Islet of Langerhans (tissue), 1 donor: Measurements from ENCODE around the gene RELA.
"Not testable (repeated sequence)": the region's sequence is repeated elsewhere in the genome, so short reads cannot be mapped to it uniquely, and the experiment has no call there.

Source experiments
- FAIRE-seq: peaks from one replicate; lab custom pipeline; 2011; peaks lifted over from hg19 to GRCh38; lab: Jason Lieb, UNC

RELA gene

GRCh38 chr11:65663639-65664200 is 1.0 kb upstream of the RELA start:
- no peak for FAIRE-seq

DNA sequence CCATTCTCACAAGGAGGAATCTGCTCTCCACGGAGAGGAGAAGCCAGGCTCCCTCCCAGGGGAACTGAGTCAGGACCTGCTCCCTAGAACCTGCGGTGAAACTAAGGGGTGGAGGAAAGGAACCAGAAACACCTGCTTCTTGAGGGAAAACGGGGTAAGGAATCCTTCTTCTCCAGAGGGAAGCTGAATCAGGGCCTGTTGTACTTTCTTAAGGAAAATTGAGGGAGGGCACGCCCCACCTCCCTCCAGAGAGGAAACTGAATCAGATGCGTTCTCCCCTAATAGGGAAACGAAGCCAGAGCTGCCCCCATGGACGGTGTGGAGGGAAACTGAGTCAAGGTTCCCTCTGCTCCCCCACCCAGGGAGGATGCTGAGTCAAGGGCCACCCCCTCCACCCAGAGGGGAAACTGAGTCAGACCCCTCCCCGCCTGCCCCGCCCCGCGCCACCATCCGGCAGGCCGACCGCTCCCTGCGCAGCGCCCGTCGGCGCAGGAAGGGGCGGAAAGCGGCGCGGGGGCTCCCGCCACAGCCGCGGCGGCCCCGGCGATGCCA is 393 bp downstream of the RELA start:
- FAIRE-seq, result no peak

- FAIRE-seq, result no peak
These were observed 993 bp downstream of the RELA start for GRCh38 chr11:65661599-65662246.

GRCh38 chr11:65660908-65661307 is 1.8 kb downstream of the RELA start:
- FAIRE-seq, result not testable (repeated sequence)

DNA sequence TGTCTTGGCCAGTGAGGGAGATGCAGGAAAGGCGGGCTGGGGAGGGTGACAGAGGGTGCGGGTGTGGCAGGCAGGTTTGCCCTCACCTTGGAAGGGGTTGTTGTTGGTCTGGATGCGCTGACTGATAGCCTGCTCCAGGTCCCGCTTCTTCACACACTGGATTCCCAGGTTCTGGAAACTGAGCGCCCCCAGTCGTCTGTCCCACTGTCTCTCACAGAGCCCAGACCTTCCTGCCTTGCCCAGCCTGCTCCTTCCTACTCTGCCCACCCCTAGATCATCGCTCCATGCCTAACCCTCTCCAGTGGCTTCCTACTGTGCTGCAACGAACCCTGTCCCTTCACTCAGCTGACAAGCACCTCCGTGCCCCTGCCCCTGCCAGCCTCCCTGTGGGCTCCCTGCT is 2.7 kb downstream of the RELA start:
- no peak for FAIRE-seq

DNA sequence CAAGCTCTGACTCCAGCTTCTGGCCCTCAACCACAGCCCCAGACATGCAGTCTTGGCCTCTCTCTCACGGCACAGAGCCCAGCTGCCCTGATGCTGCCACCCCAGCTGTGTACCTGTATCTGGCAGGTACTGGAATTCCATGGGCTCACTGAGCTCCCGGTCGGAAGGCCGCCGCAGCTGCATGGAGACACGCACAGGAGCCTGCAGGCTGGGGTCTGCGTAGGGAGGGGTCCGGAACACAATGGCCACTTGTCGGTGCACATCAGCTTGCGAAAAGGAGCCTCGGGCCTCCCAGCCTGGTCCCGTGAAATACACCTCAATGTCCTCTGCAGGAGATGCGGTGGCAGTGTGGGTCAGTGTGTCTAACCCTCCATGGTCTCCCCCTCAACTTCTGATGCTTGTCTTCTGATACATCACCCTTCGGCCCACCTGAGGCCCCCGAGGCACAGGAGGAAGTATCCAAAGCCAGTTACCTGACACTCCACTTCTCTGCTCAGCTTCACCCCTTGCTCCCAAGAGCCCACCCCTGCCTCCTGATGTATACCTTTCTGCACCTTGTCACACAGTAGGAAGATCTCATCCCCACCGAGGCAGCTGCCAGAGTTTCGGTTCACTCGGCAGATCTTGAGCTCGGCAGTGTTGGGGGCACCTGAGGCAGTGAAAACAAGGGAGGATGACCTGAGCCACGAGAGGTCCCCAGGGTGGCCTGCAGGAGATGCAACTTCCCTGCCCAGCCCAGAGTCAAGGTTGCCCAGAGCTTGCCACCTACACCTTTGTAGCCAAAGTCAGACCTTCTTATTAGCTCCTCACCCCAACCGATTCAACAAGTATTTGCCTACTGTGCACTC is 4.3 kb downstream of the RELA start:
- FAIRE-seq, result no peak

- FAIRE-seq, result no peak
These were observed 5.3 kb downstream of the RELA start for GRCh38 chr11:65657426-65657825.

DNA sequence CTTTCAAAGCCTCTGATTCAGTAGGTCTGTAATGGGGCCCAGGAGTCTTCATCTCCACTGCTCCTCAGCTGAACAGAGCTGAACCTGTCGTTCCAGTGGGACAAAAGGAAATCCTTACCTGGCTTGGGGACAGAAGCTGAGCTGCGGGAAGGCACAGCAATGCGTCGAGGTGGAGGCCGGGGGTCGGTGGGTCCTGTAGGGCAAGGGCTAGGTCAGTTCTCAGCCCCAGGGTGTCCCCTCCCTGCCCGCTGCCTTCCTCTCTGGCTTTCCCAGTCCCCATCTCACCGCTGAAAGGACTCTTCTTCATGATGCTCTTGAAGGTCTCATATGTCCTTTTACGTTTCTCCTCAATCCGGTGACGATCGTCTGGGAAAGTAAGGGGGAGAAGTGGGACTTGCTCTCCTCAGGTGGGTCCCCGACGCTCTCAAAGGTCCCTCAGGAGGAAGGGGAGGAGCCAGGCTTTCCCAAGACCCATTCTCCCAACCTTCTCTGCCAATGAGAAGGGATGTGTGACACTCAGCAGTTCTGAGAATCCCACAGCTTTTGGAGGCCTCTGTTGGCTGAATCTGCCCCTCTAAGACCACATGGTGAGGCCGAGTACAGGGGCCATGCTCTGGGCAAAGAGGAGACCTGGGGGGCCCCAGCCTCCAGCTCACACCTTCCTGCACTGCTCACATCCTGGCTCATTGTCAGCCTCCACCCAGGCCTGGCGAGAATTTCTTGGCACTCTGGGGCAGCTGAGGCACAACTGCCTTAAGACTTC is 7.0 kb downstream of the RELA start:
- no peak for FAIRE-seq

GRCh38 chr11:65654375-65655349 is 8.1 kb downstream of the RELA start:
- FAIRE-seq, result no peak

DNA sequence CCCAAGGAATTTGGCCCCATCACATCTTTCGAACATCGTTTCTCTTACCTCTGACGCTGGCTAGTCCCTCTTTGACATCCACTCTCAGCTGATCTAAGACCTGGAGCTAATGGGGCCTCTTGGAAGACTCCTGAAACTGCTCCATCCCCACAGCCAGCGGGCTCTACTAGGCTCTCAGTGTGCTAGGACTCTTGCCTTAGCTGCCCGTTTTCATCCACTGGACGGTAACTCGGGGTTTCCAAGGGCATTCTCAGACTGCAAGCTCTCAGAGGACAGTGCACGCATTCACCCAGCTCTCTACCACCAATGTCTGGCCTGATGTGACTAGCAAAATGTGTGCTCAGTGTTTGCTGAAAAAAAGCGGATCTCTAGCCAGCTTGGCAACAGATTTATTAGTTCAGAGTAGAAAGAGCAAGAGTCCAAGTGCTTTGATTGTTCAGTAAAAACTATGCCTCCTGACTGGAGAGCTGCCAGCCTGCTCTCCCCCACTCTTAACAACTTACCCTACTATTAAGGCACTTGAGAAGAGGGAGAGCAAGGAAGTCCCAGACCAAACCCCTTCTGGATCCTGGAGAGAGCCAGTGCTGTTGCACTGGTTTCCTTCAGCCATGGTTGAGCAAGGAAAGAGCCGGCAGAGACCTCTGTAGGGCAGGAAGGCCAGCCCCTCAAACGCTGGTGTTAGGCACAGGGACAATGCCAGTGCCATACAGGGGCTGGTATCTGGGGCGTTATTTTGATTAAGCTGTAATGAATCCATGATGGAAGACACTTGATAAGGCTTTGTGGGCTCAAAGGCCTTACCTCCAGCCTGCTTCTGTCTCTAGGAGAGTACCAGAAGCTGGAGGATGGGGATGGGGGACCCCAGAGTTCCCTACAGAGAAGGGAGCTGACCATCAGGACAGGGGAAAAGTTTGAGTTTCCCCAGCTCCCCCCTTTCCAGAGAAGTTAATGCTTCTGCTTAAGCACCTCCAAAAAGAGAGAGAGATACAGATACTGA is 9.2 kb downstream of the RELA start:
- FAIRE-seq, result no peak

DNA sequence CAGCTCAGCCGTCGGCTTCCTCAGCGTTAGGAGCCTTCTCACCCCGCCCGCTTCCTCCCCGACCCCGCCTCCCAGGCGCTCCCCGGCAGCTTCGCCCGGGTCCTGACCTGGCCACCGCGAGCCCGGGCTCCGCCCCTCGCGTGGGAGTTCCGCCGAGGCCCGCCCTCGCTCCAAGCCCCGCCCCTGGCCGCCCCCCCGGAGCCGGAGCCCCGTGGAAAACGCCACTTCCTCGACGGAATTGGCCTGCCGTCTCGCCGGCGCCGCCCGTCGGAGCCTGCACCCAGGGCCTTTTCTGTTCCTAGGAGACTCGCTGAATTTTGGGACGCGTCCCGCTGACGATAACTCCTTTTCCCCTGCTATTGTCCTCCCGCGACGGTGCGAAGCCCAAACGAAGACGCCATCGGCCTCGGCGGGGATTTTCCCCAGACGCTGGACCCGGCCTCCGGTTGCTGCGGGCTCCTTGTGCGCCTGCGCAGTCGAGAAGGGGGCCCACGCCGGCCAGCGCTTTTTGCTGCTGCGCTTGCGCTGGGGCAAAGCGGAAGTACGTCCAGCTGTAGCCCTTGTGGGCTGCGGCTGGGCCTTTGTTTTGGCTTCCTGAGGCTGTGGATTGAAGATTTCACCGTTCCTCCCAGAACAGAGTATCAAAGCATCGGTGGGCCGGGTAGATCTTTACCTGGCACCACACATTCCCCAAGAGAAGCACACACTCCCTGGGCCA is 10.0 kb downstream of the RELA start:
- no peak for FAIRE-seq

- no peak for FAIRE-seq
These were observed 10.9 kb downstream of the RELA start for GRCh38 chr11:65651589-65652510.

- no peak for FAIRE-seq
These were observed 11.5 kb downstream of the RELA start for GRCh38 chr11:65651339-65651588.

DNA sequence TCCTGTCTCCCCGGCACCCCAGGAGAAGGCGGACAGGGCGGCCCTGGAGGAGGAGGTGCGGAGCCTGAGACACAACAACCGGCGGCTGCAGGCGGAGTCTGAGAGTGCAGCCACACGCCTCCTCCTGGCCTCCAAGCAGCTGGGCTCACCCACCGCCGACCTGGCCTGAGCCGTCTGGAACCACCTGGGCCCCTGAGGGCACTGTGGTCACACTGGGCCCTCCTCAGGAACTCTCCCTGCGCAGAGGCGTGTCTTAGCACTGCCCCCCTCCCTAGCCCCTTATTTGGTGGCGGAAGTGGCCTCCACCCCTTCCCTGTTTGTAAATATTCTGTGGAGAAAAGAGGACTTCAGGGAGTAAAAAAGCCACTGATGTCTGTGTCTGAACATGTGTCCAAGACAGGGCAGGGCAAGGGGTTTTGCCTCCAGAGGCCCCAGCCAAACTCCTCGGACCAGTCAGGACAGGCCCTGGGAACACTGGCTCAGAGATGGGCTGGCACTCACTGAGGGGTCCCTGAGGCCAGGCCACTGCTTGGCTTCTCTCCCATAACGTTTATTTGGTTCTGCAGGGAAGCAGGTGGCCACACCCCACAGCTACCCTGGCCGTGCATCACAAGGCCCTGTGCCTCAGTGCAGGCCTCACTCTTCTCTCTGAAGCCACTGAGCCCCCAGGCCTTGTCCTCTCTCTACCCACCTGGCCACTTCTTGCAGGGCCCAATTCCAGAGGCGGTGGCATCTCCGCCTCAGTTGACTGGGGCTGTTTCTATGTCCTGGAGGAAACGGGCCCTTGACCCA is 12.0 kb downstream of the RELA start:
- FAIRE-seq, result no peak

- FAIRE-seq, result no peak
These were observed 12.8 kb downstream of the RELA start for GRCh38 chr11:65649656-65650546.

DNA sequence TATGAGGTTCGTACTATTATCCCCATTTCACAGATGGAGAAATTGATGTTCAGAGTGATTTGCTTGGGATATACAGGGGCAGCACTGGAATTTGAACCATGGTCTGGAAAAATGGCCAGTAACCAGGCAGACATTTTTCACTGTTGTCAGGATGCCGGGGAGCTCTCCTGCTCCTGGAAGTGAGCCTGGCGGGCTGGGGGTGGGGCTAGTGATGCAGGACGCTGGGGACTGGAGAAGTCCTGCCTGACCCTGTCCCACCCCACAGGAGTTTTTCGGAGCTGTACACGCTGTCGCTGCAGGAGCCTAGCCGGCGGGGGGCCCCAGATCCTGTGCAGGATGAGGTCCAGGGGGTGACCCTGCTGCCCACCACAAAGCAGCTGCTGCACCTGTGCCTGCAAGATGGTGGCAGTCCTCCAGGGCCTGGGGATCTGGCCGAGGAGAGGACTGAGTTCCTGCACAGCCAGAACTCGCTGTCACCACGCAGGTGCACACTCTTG is 13.7 kb downstream of the RELA start:
- FAIRE-seq, result no peak
